ENCODE data around the gene POLE2.
"Not testable (repeated sequence)": the region's sequence is repeated elsewhere in the genome, so short reads cannot be mapped to it uniquely, and the experiment has no call there.

POLE2 gene

DNA sequence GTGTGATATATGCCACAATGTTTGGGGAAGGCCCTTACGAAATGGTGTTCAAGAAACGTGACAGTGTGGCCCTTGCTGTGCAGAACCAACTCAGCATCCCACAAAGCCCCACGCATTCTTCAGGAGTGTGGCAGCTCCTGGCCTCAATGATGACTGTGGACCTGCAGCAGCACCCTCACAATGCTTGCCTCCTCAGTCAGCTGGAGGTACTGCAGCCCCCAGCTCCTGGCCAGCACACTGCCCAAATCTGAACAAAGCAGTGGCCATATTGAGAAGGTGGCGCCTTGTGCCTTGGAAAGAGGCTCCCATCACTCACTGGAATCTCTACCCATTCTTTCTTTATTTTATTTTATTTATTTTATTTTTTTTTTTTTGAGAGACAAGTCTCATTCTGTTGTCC lies 10.4 kb downstream of the POLE2 start:
- H3K36me3 ChIP-seq (replicated peaks; ENCODE audit: low read depth, low read length), result peaks cover 42% of the 10 kb centered on the region
- H3K4me1 ChIP-seq (ENCODE audit: low read length), result no peaks in the 10 kb centered on the region

DNA sequence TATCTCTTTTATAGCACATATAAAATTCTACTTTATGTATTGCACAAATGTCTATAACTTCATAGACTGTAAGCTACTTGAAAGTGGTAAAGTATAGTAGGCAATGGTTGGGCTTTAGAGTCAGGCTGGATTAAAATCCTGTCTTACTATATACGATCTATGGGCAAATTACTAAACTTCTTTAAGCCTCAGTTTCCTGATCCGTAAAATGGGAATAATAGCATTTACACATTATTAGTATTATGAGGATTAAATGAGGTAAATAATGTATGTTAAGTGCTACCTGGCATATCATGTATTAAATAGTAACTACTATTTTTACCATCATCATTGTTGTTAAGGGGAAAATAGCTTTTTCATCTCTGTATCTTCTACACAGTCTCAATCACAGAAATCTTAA lies 14.4 kb downstream of the POLE2 start:
- H3K79me2 ChIP-seq (ENCODE audit: low read length), result no peaks in the 10 kb centered on the region
- H3K27me3 ChIP-seq (ENCODE audit: low read depth, low read length), result no peaks in the 10 kb centered on the region
- peaks cover 28% of the 10 kb centered on the region for H3K36me3 ChIP-seq (replicated peaks; ENCODE audit: low read depth, low read length)
- H3K9me3 ChIP-seq (ENCODE audit: insufficient read depth, low read length), result no peaks in the 10 kb centered on the region
- H3K27ac ChIP-seq (ENCODE audit: low read length), result no peak overlapping the region
- no peaks in the 10 kb centered on the region for H4K20me1 ChIP-seq (ENCODE audit: insufficient read depth, low read length)
- no peak for TF ChIP-seq EZH2phosphoT487 (IDR thresholded peaks at IDR 0.05; ENCODE audit: low read depth)
- TF ChIP-seq, protein P1, sequence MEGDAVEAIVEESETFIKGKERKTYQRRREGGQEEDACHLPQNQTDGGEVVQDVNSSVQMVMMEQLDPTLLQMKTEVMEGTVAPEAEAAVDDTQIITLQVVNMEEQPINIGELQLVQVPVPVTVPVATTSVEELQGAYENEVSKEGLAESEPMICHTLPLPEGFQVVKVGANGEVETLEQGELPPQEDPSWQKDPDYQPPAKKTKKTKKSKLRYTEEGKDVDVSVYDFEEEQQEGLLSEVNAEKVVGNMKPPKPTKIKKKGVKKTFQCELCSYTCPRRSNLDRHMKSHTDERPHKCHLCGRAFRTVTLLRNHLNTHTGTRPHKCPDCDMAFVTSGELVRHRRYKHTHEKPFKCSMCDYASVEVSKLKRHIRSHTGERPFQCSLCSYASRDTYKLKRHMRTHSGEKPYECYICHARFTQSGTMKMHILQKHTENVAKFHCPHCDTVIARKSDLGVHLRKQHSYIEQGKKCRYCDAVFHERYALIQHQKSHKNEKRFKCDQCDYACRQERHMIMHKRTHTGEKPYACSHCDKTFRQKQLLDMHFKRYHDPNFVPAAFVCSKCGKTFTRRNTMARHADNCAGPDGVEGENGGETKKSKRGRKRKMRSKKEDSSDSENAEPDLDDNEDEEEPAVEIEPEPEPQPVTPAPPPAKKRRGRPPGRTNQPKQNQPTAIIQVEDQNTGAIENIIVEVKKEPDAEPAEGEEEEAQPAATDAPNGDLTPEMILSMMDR (IDR thresholded peaks at IDR 0.05; ENCODE audit: low read depth, low read length), result no peak
- no peak overlapping the region for H3K4me3 ChIP-seq (ENCODE audit: low read length)
- H3K9ac ChIP-seq (ENCODE audit: low read length), result no peak overlapping the region
- no peak overlapping the region for H2AFZ ChIP-seq (ENCODE audit: low read depth, low read length)
- H3K4me1 ChIP-seq (ENCODE audit: low read length), result no peaks in the 10 kb centered on the region
- H3K4me2 ChIP-seq (ENCODE audit: low read length), result no peak overlapping the region

More for the DNA sequence above, 10.4 kb downstream of the POLE2 start:
- TF ChIP-seq, protein P1 (IDR thresholded peaks at IDR 0.05; ENCODE audit: low read depth, low read length), result no peak
- no peak for TF ChIP-seq EZH2phosphoT487 (IDR thresholded peaks at IDR 0.05; ENCODE audit: low read depth)
- Histone ChIP-seq H4K20me1 (ENCODE audit: insufficient read depth, low read length) (no peaks in the 10 kb centered on the region), H3K4me3 (ENCODE audit: low read length) (no peak overlapping the region), H3K27me3 (ENCODE audit: low read depth, low read length) (no peaks in the 10 kb centered on the region), H3K9me3 (ENCODE audit: insufficient read depth, low read length) (no peaks in the 10 kb centered on the region), H3K9ac (ENCODE audit: low read length) (no peak overlapping the region), H2AFZ (ENCODE audit: low read depth, low read length) (no peak overlapping the region), H3K79me2 (ENCODE audit: low read length) (no peaks in the 10 kb centered on the region), H3K27ac (ENCODE audit: low read length) (no peak overlapping the region), H3K4me2 (ENCODE audit: low read length) (no peak overlapping the region)

DNA sequence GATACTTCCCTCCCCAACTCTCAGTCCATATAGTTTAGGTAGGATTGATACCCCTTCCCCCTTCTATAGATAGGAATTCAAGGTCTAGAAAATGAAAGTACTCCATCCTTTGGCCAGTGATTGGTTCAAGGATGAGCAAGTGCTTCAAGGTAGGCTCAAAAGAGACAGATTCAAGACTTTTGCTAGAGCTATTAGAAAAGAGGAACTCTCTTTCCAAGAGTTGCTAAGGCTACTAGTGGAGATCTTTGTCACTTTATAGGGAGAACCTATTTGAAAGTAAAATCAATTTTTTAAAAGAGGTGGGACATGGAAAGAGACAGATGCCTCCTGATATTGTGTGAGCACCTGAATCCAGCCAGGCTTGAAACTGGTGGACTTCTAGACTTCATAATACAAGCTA lies 17.5 kb downstream of the POLE2 start:
- Histone ChIP-seq H3K36me3 (replicated peaks; ENCODE audit: low read depth, low read length) (peaks cover 16% of the 10 kb centered on the region), H3K27me3 (ENCODE audit: low read depth, low read length) (no peaks in the 10 kb centered on the region), H3K9me3 (ENCODE audit: insufficient read depth, low read length) (no peaks in the 10 kb centered on the region), H4K20me1 (ENCODE audit: insufficient read depth, low read length) (no peaks in the 10 kb centered on the region), H3K27ac (ENCODE audit: low read length) (no peak overlapping the region), H3K4me3 (ENCODE audit: low read length) (no peak overlapping the region), H3K9ac (ENCODE audit: low read length) (no peak overlapping the region), H3K4me1 (ENCODE audit: low read length) (no peaks in the 10 kb centered on the region), H3K4me2 (ENCODE audit: low read length) (no peak overlapping the region), H3K79me2 (ENCODE audit: low read length) (no peaks in the 10 kb centered on the region), H2AFZ (ENCODE audit: low read depth, low read length) (no peak overlapping the region)
- no peak for TF ChIP-seq EZH2phosphoT487 (IDR thresholded peaks at IDR 0.05; ENCODE audit: low read depth)
- TF ChIP-seq, protein P1 (IDR thresholded peaks at IDR 0.05; ENCODE audit: low read depth, low read length), result no peak

DNA sequence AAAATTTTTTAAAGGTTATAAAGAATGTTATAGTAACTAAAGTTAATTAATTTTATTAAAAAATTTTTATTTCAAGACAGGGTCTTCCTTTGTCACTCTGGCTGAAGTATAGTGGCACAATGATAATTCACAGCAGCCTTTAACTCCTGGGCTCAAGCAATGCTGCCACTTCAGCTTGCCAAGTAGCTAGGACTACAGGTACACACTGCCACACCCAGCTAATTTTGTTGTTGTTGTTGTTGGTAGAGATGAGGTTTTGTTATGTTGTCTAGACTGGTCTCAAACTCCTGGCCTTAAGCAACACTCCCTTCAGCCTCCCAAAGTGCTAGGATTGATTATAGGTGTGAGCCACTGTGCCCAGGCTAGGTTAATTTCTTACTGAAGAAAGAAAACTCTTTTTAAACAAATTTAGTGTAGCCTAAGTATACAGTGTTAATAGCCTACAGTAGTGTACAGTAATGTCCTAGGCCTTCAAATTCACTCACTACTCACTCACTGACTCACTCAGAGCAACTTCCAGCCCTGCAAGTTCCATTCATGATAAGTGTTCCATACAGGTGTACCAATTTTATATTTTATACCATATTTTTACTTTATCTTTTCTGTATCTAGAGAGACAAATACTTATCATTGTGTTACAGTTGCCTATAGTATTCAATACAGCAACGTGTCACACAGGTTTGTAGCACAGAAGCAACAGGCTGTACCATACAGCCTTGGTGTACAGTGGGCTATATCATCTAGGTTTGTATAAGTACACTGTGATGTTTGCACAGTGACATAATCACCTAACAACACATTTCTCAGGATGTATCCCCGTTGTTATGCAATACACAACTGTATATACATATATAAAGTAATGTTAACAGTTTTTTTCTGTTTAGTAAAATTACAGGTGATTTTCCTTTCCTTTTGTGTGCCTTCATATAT lies 28.2 kb downstream of the POLE2 start:
- Histone ChIP-seq H3K27ac (ENCODE audit: low read length) (no peak overlapping the region), H3K27me3 (ENCODE audit: low read depth, low read length) (no peaks in the 10 kb centered on the region), H3K36me3 (replicated peaks; ENCODE audit: low read depth, low read length) (peaks cover 2% of the 10 kb centered on the region), H3K4me2 (ENCODE audit: low read length) (no peak overlapping the region), H3K79me2 (ENCODE audit: low read length) (no peaks in the 10 kb centered on the region), H4K20me1 (ENCODE audit: insufficient read depth, low read length) (no peaks in the 10 kb centered on the region), H3K4me3 (ENCODE audit: low read length) (no peak overlapping the region), H3K9ac (ENCODE audit: low read length) (no peak overlapping the region), H3K9me3 (ENCODE audit: insufficient read depth, low read length) (no peaks in the 10 kb centered on the region), H3K4me1 (ENCODE audit: low read length) (no peaks in the 10 kb centered on the region), H2AFZ (ENCODE audit: low read depth, low read length) (no peak overlapping the region)
- no peak for TF ChIP-seq EZH2phosphoT487 (IDR thresholded peaks at IDR 0.05; ENCODE audit: low read depth)
- TF ChIP-seq, protein P1 (IDR thresholded peaks at IDR 0.05; ENCODE audit: low read depth, low read length), result no peak

DNA sequence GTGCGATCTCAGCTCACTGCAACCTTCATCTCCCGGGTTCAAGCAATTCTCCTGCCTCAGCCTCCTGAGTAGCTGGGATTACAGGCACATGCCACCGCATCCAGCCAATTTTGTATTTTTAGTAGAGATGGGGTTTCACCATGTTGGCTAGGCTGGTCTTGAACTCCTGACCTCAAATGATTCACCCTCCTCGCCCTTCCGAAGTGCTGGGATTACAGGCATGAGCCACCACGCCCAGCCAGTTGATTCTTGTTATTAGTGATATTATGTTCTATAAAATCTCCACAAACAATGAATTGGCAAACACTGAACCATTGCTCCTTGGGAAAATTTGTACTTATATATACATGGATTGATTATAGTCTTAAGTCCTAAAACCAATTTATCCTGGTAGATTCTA lies 30.5 kb downstream of the POLE2 start:
- not testable (repeated sequence) for H4K20me1 ChIP-seq (ENCODE audit: insufficient read depth, low read length); H3K4me1 ChIP-seq (ENCODE audit: low read length); H3K9me3 ChIP-seq (ENCODE audit: insufficient read depth, low read length); H3K36me3 ChIP-seq (replicated peaks; ENCODE audit: low read depth, low read length); H3K9ac ChIP-seq (ENCODE audit: low read length); H3K4me3 ChIP-seq (ENCODE audit: low read length); H3K4me2 ChIP-seq (ENCODE audit: low read length); H3K79me2 ChIP-seq (ENCODE audit: low read length); H3K27ac ChIP-seq (ENCODE audit: low read length); H3K27me3 ChIP-seq (ENCODE audit: low read depth, low read length); H2AFZ ChIP-seq (ENCODE audit: low read depth, low read length)

Data from OCI-LY3 (cell line).